ENCODE measurements around the gene FAN1.

DNA sequence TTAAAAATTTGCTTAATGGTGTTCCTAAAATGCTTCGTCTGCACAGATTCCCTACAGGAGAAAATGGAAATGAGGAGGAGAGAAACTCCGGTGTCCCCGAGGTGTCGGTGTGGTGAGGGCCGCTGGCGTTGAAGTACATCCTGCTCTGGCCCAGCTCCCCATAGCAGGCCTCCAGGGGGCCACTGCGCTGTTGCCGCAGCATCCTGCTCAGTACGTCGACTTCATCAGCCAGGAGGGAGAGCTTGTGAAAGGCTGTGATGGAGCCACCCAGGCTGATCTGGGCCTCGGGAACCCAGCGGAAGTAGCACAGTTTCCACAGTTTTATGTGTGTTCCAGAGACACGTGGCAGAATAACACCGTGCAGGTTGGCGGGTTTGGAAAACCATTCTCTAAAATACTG lies 37.8 kb downstream of the FAN1 start:
- TF ChIP-seq, protein P1, sequence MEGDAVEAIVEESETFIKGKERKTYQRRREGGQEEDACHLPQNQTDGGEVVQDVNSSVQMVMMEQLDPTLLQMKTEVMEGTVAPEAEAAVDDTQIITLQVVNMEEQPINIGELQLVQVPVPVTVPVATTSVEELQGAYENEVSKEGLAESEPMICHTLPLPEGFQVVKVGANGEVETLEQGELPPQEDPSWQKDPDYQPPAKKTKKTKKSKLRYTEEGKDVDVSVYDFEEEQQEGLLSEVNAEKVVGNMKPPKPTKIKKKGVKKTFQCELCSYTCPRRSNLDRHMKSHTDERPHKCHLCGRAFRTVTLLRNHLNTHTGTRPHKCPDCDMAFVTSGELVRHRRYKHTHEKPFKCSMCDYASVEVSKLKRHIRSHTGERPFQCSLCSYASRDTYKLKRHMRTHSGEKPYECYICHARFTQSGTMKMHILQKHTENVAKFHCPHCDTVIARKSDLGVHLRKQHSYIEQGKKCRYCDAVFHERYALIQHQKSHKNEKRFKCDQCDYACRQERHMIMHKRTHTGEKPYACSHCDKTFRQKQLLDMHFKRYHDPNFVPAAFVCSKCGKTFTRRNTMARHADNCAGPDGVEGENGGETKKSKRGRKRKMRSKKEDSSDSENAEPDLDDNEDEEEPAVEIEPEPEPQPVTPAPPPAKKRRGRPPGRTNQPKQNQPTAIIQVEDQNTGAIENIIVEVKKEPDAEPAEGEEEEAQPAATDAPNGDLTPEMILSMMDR (IDR thresholded peaks at IDR 0.05; ENCODE audit: low read depth, low read length), result no peak
- TF ChIP-seq EZH2phosphoT487 (IDR thresholded peaks at IDR 0.05; ENCODE audit: low read depth), result no peak
